ENCODE data around the gene LARGE1. TPM values are rescaled to one million over a fixed set of nuclear protein-coding genes. Genes with fewer than 3 reads are reported as not detected.

The LARGE1 gene
- total and polyA plus RNA-seq, 2 of the 13 experiments (the other 11 are each of a cell fraction or from before 2014, with no cell fraction given): 8.4 to 11.0 TPM

- TF ChIP-seq, protein P1, sequence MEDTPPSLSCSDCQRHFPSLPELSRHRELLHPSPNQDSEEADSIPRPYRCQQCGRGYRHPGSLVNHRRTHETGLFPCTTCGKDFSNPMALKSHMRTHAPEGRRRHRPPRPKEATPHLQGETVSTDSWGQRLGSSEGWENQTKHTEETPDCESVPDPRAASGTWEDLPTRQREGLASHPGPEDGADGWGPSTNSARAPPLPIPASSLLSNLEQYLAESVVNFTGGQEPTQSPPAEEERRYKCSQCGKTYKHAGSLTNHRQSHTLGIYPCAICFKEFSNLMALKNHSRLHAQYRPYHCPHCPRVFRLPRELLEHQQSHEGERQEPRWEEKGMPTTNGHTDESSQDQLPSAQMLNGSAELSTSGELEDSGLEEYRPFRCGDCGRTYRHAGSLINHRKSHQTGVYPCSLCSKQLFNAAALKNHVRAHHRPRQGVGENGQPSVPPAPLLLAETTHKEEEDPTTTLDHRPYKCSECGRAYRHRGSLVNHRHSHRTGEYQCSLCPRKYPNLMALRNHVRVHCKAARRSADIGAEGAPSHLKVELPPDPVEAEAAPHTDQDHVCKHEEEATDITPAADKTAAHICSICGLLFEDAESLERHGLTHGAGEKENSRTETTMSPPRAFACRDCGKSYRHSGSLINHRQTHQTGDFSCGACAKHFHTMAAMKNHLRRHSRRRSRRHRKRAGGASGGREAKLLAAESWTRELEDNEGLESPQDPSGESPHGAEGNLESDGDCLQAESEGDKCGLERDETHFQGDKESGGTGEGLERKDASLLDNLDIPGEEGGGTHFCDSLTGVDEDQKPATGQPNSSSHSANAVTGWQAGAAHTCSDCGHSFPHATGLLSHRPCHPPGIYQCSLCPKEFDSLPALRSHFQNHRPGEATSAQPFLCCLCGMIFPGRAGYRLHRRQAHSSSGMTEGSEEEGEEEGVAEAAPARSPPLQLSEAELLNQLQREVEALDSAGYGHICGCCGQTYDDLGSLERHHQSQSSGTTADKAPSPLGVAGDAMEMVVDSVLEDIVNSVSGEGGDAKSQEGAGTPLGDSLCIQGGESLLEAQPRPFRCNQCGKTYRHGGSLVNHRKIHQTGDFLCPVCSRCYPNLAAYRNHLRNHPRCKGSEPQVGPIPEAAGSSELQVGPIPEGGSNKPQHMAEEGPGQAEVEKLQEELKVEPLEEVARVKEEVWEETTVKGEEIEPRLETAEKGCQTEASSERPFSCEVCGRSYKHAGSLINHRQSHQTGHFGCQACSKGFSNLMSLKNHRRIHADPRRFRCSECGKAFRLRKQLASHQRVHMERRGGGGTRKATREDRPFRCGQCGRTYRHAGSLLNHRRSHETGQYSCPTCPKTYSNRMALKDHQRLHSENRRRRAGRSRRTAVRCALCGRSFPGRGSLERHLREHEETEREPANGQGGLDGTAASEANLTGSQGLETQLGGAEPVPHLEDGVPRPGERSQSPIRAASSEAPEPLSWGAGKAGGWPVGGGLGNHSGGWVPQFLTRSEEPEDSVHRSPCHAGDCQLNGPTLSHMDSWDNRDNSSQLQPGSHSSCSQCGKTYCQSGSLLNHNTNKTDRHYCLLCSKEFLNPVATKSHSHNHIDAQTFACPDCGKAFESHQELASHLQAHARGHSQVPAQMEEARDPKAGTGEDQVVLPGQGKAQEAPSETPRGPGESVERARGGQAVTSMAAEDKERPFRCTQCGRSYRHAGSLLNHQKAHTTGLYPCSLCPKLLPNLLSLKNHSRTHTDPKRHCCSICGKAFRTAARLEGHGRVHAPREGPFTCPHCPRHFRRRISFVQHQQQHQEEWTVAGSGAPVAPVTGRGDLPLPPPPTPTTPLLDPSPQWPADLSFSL (CRISPR knock-in tag; IDR thresholded peaks at IDR 0.05): no peak
- TF ChIP-seq NFKBIZ (CRISPR knock-in tag; IDR thresholded peaks at IDR 0.05) (no peak), THYN1 (CRISPR knock-in tag; IDR thresholded peaks at IDR 0.05; ENCODE audit: borderline replicate concordance, low read depth) (no peak), ZNF441 (CRISPR knock-in tag; IDR thresholded peaks at IDR 0.05; ENCODE audit: borderline replicate concordance) (no peak), STAT6 (CRISPR knock-in tag; IDR thresholded peaks at IDR 0.05; ENCODE audit: borderline replicate concordance) (no peak)
These were observed 53.0 kb downstream of the LARGE1 start (continued) for GRCh38 chr22:33867118-33867866.
